Left lung (tissue), 10 donors: ENCODE measurements around the gene JADE2. TPM values are rescaled to one million over a fixed set of nuclear protein-coding genes. Genes with fewer than 3 reads are reported as not detected.
"Not testable (repeated sequence)": the region's sequence is repeated elsewhere in the genome, so short reads cannot be mapped to it uniquely, and the experiment has no call there.

Source experiments
- ATAC-seq: fragments of 200-7000 bp; cut with Tn5 transposase; one replicate; pipeline ENCODE4 v1.9.1; 2020; ENCODE audit warnings: moderate library complexity
- DNase-seq, 4 donors: peaks; one replicate each; pipeline ENCODE4 v3.0.0-alpha.2; 2013 to 2020
- H3K27ac ChIP-seq, 2 donors: fragments of 200-600 bp; sonication (generic) in 1 of 2; one replicate each; pipeline versions ENCODE4 v1.5.0 to v1.8.0; 2020 to 2021
- H3K27me3 ChIP-seq, 2 donors: fragments of 200-600 bp; sonication (generic) in 1 of 2; one replicate each; pipeline versions ENCODE4 v1.5.0 to v1.8.0; 2020 to 2021
- H3K36me3 ChIP-seq, 2 donors: fragments of 200-600 bp; sonication (generic) in 1 of 2; one replicate each; pipeline versions ENCODE4 v1.5.0 to v1.8.0; 2020 to 2021
- H3K4me1 ChIP-seq, 2 donors: fragments of 200-600 bp; one replicate each; pipeline ENCODE4 v1.8.0; 2021
- H3K4me3 ChIP-seq, 2 donors: fragments of 200-600 bp; sonication (generic) in 1 of 2; one replicate each; pipeline versions ENCODE4 v1.5.0 to v1.8.0; 2020 to 2021; ENCODE audit warnings: mild to moderate bottlenecking in 1 of 2
- H3K9me3 ChIP-seq, 2 donors: fragments of 200-600 bp; sonication (generic) in 1 of 2; one replicate each; pipeline versions ENCODE4 v1.5.0 to v1.8.0; 2020 to 2021
- intact Hi-C, 2 donors: fragments of 100-400 bp; cut with DNase I; formaldehyde crosslinking; loops; one replicate each; pipeline versions ENCODE4 v1.11.2 to v1.14.2; 2022
- polyA plus RNA-seq, 6 donors: library from polyadenylated mRNA; unstranded; fragments of 120-200 nt; gene quantifications; one replicate each; pipeline ENCODE4 v1.2.1, GENCODE V29; 2013; ENCODE audit not compliant: insufficient read length in 6 of 6
- total RNA-seq, 2 donors: library from RNA; stranded (reverse); fragmentation: NEBNext Ultra II Directional; extraction: Animal tissue kit (Norgen Biotek cat#: 25700); gene quantifications; one replicate each; pipeline ENCODE4 v1.2.1, GENCODE V29; 2021
- TF ChIP-seq, protein P1 (sequence below), 2 donors: fragments of 200-600 bp; sonication (generic) in 1 of 2; IDR thresholded peaks; one replicate each; pipeline versions ENCODE4 v1.5.0 to v1.8.0; 2021; ENCODE audit warnings: antibody characterized with exemption in 2 of 2
- donor health status: DM: no; HTN: yes; CAD: no.
- donor health status: DM: no; HTN: no; CAD: no.

The JADE2 gene
- total and polyA plus RNA-seq, 8 donors = 13.5 to 51.1 (median 17.3) TPM

DNA sequence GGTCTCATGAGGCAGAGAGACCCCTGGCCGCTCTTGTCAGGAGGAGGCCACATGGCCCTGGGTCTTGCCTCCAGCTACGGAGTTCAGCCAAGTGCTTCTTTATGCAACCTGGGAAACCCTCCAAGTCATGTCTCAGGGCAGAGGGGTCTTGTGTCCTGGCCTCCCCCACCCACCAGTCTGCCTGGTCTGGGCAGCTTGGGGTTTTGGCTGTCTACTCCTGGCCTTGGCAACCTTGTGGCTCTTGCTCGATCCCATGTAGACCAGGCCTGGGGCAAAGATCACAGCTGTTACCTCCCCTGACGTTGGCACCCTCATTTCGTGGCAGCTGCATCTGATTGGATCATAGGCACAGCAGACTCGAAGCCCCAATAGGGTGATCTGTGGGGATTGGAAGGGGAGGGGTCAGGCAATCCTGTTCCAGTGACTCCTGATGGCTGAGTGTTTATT, 28.4 kb downstream of the JADE2 start:
- no peak for DNase-seq
- peaks cover 15 to 37% of the 10 kb centered on the region in 2 donors for H3K4me1 ChIP-seq
- H3K27ac ChIP-seq = peak overlapping the region in 1 of 2 donors; percentile 72
- peaks cover 0 to 49% of the 10 kb centered on the region in 2 donors for H3K36me3 ChIP-seq
- TF ChIP-seq, protein P1, sequence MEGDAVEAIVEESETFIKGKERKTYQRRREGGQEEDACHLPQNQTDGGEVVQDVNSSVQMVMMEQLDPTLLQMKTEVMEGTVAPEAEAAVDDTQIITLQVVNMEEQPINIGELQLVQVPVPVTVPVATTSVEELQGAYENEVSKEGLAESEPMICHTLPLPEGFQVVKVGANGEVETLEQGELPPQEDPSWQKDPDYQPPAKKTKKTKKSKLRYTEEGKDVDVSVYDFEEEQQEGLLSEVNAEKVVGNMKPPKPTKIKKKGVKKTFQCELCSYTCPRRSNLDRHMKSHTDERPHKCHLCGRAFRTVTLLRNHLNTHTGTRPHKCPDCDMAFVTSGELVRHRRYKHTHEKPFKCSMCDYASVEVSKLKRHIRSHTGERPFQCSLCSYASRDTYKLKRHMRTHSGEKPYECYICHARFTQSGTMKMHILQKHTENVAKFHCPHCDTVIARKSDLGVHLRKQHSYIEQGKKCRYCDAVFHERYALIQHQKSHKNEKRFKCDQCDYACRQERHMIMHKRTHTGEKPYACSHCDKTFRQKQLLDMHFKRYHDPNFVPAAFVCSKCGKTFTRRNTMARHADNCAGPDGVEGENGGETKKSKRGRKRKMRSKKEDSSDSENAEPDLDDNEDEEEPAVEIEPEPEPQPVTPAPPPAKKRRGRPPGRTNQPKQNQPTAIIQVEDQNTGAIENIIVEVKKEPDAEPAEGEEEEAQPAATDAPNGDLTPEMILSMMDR (IDR thresholded peaks at IDR 0.05) = no peak
- H3K9me3 ChIP-seq = no peaks in the 10 kb centered on the region
- intact Hi-C loops = no loop called here
- H3K27me3 ChIP-seq = no peaks in the 10 kb centered on the region
- H3K4me3 ChIP-seq = no peak overlapping the region
- ATAC-seq = no peak

DNA sequence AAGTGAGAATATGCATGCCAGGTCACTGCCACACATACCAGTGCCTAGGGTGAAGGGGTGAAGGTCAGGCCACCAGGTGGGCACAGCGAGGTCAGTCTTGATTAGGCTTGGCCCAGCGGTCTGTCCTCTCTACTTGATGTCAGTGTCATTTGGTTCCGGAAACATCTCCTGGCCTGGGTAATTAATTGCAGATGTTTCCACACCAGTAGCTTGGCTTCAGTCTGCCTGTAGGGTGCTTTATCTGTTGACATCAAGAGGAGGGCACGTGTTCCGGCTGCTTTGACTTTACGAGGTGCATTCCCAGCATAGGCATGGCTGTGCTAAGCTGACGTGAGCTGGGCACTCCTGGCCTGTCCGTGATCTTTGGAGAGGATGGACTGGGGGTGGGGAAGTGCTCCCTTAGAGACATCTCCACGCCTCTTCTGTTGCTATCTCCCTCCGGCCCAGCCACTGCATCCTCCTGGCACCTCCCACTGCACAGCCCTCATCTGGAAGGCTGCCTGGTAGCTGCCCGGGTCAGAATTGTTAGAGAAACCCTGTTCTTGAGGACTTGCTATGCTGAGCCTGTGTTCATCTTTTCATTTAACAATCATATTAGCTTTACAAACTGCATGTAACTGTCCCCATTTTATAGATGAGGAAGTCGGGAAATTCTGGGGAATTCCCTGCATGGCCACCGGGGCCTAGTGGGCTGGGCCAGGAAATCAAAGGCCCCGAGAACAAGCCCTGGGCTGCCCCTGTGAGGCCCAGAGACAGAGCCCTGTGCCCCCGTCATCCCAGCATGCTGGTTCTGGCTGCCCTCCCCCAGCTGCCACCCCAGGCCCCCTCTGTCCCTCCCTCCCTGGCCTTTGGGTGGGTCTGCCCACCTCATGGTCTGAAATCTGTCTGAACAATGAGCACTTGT, 29.1 kb downstream of the JADE2 start:
- peaks cover 0 to 49% of the 10 kb centered on the region in 2 donors for H3K36me3 ChIP-seq
- H3K27ac ChIP-seq = peak overlapping the region; percentile 5 to 72
- ATAC-seq (peak; percentile 56), DNase-seq (no peak)
- peaks cover 15 to 36% of the 10 kb centered on the region in 2 donors for H3K4me1 ChIP-seq
- no peaks in the 10 kb centered on the region for H3K27me3 ChIP-seq
- intact Hi-C loops = no loop called here
- TF ChIP-seq, protein P1 (IDR thresholded peaks at IDR 0.05) = no peak
- H3K9me3 ChIP-seq = no peaks in the 10 kb centered on the region
- no peak overlapping the region for H3K4me3 ChIP-seq

DNA sequence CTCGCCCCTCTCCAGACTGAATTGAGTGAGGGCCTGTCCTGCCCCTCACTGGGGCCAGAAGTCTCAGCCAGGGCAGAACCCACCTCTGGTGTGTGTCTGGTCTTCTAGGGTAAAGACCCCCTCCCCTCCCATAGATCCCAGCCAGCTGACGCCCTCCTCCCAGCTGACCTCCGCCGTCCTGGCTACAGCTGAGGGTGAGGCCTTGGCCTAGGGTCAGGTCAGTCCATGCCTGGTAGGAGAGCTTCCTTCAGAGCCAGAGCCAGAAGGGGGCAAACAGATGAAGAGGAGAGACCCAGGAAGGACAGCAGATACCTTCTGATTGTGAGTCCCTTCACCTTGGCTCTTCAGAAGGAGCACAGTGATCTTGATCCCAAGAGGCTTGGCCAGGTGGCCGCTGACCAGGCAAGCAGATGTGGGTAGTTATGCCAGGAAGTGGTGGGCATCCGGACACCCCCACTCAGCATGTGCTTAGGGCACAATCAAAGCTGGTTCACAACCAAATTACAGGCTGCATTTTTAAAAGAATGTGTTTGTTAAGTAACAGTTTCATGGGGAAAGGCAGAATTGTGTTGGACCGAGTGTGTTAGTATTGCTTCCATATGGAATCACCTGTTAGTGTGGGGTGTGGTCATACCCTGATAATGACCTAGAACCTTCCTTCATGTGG, 29.9 kb downstream of the JADE2 start:
- Histone ChIP-seq H3K27ac (peak overlapping the region; percentile 20 to 72), H3K4me1 (peaks cover 15 to 35% of the 10 kb centered on the region in 2 donors), H3K36me3 (peaks cover 0 to 49% of the 10 kb centered on the region in 2 donors), H3K4me3 (no peak overlapping the region), H3K9me3 (no peaks in the 10 kb centered on the region), H3K27me3 (no peaks in the 10 kb centered on the region)
- intact Hi-C loops = no loop called here
- DNase-seq (no peak), ATAC-seq (no peak)
- TF ChIP-seq, protein P1 (IDR thresholded peaks at IDR 0.05) = no peak

DNA sequence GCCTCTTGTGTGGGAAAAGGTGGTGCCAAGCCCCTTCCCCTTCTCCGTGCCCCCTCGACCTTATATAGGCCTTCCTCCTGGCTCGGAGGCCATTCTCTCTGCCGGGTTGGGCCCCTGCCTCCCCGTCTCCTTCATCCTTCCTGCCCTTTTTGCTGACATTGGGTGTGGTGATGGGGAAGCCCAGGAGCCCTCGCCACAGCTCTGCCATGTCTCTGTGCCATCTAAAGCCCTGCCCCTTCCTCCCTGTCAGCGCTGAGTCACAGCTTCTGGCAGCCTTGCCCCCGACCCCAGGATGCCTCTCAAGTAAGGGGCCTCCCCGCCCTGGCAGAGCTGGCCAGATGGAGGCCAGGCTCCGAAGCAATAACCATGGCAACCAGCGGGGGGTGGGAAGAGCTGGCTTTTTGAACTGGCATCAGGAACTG, 30.4 kb downstream of the JADE2 start:
- peak overlapping the region; percentile 20 to 72 for H3K27ac ChIP-seq
- TF ChIP-seq, protein P1 (IDR thresholded peaks at IDR 0.05) = no peak
- intact Hi-C loops = no loop called here
- DNase-seq (peak in 3 of 4 donors; percentile 32 to 86 (median 63)), ATAC-seq (peak; percentile 58)
- H3K36me3 ChIP-seq = peaks cover 0 to 55% of the 10 kb centered on the region in 2 donors
- H3K4me1 ChIP-seq = peaks cover 15 to 35% of the 10 kb centered on the region in 2 donors
- H3K27me3 ChIP-seq = no peaks in the 10 kb centered on the region
- no peaks in the 10 kb centered on the region for H3K9me3 ChIP-seq
- no peak overlapping the region for H3K4me3 ChIP-seq

DNA sequence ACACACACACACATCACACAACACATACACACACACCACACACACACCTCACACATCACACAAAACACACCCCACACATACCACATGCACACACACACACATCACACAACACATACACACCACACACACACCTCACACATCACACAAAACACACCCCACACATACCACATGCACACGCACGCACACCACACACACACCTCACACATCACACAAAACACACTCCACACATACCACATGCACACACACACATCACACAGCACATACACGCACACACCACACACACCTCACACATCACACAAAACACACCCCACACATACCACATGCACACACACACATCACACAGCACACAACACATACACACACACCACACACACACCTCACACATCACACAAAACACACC, 31.1 kb downstream of the JADE2 start:
- not testable (repeated sequence) for H3K27ac ChIP-seq
- peaks cover 15 to 41% of the 10 kb centered on the region in 2 donors for H3K4me1 ChIP-seq
- H3K36me3 ChIP-seq = peaks cover 0 to 61% of the 10 kb centered on the region in 2 donors

More for the DNA sequence above, 31.1 kb downstream of the JADE2 start:
- intact Hi-C loops, ATAC-seq, H3K27me3 ChIP-seq, H3K9me3 ChIP-seq, DNase-seq, H3K4me3 ChIP-seq: not testable (repeated sequence)
